ENCODE measurements around the gene ANKRD10.

The ANKRD10 gene

DNA sequence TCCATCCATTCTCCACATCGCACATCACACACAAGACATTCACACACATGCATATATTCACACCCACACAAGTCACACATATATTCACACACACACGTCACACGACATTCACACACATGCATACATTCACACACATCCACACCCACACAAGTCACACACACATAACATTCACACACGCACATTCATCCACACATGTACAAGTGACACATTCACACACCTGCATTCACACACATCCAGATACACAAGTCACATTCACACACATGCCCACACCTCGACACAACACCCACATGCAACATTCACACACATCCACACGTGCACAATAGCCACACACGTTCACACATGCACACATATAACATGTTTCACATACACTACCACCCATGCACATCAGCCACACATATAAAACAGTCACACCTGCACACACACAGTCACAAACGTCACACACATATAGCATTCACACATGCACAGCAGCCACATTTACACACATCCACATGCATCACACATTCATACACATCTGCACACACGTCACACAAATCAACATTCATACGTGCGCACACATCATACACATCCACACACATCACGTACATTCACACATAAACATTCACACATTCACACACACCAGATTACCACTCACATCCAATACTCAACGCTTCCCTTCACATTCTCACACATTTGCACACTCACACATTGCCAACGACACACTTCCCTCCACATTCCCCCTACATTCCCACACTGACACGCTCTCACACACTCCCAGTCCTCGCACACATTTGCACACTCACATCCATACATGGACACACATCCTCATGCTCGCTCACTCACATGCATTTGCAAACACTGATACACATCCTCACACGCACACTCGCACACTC lies 41.0 kb downstream of the ANKRD10 start:
- no peaks in the 10 kb centered on the region for H3K36me3 Mint-ChIP-seq (ENCODE audit: low read depth)
- H3K27me3 Mint-ChIP-seq, result peaks cover 21% of the 10 kb centered on the region
- H3K9me3 Mint-ChIP-seq, result no peaks in the 10 kb centered on the region
- H3K27ac Mint-ChIP-seq, result no peak overlapping the region
- peaks cover 8% of the 10 kb centered on the region for H3K4me1 Mint-ChIP-seq (ENCODE audit: low read depth)
- no peak overlapping the region for H3K4me3 Mint-ChIP-seq

DNA sequence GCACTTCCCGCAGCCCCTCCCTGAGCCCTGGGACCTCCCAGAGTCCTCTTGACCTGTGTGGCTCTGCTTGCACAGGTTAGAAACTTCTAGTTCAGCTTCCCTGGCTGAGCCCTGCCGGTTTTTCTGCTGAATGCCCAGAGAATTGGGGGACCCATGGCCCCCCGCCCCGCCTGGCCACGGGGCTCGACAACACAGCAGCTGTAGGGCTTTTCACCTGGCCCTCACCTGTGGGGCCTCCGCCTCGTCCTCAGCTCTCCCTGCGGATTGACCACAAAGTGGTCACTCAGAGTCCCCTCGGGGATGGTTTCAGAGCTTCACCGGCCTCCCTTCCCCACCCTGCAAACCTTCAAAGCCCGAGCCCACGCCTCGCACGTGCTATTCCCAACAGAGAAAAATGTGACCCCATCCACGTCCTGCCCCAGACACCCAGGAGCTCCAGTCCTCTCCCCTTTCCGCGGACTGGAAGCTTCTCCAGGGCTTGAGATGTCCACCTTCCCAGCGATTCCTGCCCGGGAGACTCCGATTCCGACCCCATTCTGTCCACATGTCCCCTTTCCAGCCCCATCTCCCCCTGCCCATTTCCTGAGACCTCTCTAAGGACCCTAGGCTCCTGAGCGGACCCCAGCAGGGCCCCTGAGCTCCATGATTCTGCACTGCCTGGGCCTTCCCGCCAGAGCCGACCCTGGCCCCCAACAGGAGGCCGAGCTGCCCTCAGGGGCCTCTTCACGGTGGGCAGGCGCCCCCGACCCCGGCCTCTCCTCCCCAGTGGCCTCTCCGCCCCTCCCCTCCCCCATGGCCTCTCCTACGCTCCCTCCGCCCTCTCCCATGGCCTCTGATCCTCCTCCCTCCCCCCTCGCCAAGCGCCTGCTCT lies 41.9 kb downstream of the ANKRD10 start:
- Mint-ChIP-seq H3K36me3 (ENCODE audit: low read depth) (no peaks in the 10 kb centered on the region), H3K4me3 (no peak overlapping the region), H3K27me3 (peaks cover 21% of the 10 kb centered on the region), H3K27ac (no peak overlapping the region), H3K4me1 (ENCODE audit: low read depth) (peaks cover 8% of the 10 kb centered on the region), H3K9me3 (no peaks in the 10 kb centered on the region)

DNA sequence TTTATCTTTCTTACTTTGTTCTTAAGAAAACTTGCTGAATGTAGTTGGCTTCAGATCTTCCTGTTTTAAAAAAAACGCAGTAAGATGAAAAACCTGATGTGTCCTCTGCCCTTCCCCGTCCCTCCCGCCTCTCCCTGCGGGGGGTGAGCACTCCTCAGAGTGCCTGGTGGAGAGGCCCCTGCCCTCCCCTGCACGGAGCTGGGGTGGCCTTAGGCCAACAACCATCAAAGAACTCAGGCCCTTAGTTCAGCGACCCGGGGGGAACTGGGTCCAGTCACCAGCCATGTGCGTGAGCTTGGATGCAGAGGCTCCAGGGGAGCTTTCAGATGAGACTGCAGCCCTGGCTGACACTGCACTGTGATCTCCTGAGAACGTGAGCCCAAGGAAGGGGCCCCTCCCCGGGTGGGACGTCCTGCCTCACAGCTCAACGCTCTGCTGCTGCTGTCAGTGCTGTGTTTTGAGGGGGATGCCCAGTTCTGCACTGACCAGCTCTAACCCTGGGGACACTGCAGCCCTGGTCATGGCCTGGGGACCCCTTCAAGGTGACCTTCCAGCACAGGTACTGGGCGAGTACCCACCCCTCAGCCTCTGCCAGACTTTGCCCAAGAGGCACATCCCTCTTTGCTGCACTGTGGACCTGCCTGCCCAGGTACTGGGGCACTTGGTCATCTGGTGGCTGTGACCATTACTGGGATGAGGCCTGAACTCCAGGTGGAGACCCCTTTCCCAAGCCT lies 42.7 kb downstream of the ANKRD10 start:
- no peaks in the 10 kb centered on the region for H3K36me3 Mint-ChIP-seq (ENCODE audit: low read depth)

DNA sequence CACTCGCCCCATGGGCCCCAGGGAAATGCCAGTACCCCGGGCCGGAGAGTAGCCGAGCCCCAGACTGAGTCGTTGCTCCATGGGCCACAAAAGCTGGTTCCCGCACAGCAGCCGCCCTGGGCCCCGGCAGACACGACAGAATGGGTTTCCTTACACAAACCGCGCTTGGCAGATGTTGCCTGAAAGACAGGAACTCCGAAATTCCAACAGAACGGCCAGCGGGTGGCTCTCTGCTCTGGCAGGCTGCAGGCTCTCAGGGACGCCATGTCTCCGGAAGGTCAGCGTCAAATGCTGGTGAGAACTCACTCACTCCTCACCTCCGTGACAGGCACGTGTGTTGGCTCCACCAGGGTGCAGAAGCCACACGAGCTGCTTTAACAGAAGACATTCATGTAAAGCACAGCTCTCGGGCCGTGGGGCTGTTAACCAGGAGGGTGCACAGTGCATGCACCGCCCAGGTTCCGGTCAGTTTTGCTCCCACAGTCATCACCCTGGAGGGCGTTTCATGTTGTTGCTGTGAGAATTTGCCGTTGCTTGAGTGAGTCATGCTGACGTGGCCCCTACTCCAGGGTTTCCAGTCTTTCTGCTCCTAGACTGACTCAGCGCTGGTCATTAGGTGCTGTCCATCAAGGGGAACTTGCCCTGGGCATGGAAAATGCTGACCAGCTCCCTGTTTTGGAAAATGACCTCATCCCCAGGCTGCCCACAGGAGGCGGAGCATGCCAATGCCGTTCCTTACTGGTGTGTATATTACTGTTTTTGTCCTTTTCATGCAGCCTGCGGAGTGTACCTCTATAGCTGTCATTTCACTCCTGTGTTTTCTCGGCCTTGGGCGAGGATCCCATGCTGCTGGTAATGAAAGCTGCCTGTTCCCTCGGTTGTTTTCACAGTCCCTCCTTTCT lies 44.8 kb downstream of the ANKRD10 start:
- Mint-ChIP-seq H3K27ac (no peak overlapping the region), H3K4me3 (no peak overlapping the region), H3K36me3 (ENCODE audit: low read depth) (no peaks in the 10 kb centered on the region), H3K9me3 (no peaks in the 10 kb centered on the region), H3K4me1 (ENCODE audit: low read depth) (peaks cover 5% of the 10 kb centered on the region), H3K27me3 (peaks cover 41% of the 10 kb centered on the region)

More for the DNA sequence above, 42.7 kb downstream of the ANKRD10 start:
- no peak overlapping the region for H3K4me3 Mint-ChIP-seq
- no peak overlapping the region for H3K27ac Mint-ChIP-seq
- H3K9me3 Mint-ChIP-seq, result no peaks in the 10 kb centered on the region
- peaks cover 29% of the 10 kb centered on the region for H3K27me3 Mint-ChIP-seq
- peaks cover 8% of the 10 kb centered on the region for H3K4me1 Mint-ChIP-seq (ENCODE audit: low read depth)

DNA sequence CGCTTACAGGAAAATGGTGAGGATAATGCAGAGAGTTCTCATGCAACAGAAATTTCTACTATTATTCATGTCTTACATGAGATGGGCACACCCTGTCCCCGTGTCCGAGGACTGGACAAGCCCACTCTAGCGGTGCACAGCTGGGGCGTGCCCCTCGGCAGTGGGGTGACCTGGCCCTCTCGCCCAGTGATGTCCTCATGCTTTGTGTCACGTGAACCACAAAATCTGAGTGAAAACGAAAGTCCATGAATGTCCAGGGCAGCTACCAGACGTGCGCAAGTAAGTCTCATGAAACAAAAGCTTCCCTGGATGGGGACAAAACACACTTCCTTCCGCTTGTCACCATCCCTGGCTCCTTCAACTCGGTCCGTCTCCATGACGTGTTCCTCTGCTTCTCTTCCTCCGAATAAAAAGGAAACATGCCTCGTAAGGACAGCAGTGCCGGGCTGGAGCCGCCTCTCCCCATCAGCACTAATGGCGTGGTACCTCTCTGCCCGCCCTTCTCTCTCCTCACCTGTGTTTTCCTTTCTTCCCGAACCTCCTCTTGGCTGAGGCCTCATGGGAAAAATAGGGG lies 45.6 kb downstream of the ANKRD10 start:
- Mint-ChIP-seq H3K4me1 (ENCODE audit: low read depth) (no peaks in the 10 kb centered on the region), H3K27me3 (peaks cover 41% of the 10 kb centered on the region), H3K27ac (no peak overlapping the region)

DNA sequence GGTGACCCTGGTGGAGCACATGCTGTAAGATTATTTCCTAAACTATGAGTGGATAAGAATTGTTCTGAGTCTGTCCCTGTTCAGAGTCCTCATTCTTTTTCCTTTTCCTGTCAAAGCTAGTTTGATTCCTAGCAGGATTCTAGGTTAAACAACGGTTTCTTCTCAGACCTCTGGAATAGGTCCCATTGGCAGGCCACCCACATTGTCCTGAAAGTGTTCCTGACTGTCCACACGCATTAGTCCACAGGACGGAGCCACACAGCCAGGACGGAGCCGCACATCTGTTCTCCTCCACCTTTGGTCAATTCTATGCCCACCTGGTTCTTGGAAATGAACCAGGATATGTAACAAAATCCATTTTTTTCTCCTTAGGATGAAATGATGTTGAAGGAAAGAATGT lies 46.1 kb downstream of the ANKRD10 start:
- no peak overlapping the region for H3K4me3 Mint-ChIP-seq
- no peaks in the 10 kb centered on the region for H3K4me1 Mint-ChIP-seq (ENCODE audit: low read depth)
- H3K27me3 Mint-ChIP-seq, result peaks cover 41% of the 10 kb centered on the region
- no peak overlapping the region for H3K27ac Mint-ChIP-seq
- H3K36me3 Mint-ChIP-seq (ENCODE audit: low read depth), result no peaks in the 10 kb centered on the region
- H3K9me3 Mint-ChIP-seq, result no peaks in the 10 kb centered on the region

More for the DNA sequence above, 45.6 kb downstream of the ANKRD10 start:
- Mint-ChIP-seq H3K4me3 (no peak overlapping the region), H3K36me3 (ENCODE audit: low read depth) (no peaks in the 10 kb centered on the region), H3K9me3 (no peaks in the 10 kb centered on the region)

DNA sequence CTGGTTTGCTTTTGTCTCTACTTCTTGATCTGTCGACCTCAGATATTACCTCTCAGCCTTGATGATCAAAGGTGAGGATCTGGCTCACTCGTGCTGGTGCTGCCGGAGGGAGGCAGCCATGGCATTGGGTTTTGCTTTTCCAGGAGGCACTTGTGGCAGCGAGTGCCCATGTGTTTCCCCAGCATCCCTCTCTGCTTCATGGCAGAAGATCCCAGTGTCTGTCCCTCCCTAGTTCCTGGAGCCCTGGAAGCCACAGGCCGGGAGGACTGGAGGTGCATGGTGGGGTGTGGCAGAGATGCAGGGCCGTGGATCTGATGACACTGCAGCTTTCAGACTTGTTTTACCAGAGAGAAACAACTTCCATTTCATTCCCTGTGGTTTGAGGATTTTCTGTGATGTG lies 47.5 kb downstream of the ANKRD10 start:
- H3K4me3 Mint-ChIP-seq, result no peak overlapping the region
- H3K36me3 Mint-ChIP-seq (ENCODE audit: low read depth), result no peaks in the 10 kb centered on the region
- H3K4me1 Mint-ChIP-seq (ENCODE audit: low read depth), result no peaks in the 10 kb centered on the region
- H3K27me3 Mint-ChIP-seq, result peaks cover 42% of the 10 kb centered on the region
- H3K9me3 Mint-ChIP-seq, result no peaks in the 10 kb centered on the region
- H3K27ac Mint-ChIP-seq, result no peak overlapping the region

DNA sequence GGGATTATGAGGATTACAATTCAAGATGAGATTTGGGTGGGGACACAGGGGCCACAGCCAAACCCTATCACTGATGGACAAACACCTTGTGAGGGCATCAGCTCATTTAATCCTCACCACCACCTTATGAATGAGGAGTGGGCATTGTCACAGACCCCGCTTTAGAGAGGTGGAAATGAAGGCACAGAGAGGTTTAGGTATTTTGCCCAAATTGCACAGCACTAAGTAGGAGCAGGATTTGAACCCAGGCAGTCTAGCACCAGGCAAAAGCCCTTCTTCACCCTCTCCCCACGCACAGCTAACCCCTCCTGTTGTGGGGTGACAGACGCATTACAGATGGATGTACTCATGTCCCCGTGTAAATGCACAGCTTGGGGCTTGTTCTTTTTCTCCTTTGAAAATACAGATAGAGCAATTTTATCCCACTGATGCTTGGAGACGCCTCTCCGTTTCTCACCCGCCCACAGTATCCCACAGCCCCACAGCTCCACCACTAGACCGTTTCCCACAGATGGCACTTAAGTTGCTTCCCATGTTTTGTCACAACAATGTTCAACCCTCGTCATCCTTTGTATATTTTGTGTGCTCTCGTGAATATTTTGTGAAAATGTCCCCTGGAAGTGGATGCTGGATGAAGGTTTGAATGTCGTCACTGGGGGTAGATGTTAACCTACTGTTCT lies 48.2 kb downstream of the ANKRD10 start:
- Mint-ChIP-seq H3K27ac (no peak overlapping the region), H3K4me1 (ENCODE audit: low read depth) (no peaks in the 10 kb centered on the region), H3K36me3 (ENCODE audit: low read depth) (no peaks in the 10 kb centered on the region), H3K9me3 (no peaks in the 10 kb centered on the region), H3K4me3 (no peak overlapping the region), H3K27me3 (peaks cover 42% of the 10 kb centered on the region)

DNA sequence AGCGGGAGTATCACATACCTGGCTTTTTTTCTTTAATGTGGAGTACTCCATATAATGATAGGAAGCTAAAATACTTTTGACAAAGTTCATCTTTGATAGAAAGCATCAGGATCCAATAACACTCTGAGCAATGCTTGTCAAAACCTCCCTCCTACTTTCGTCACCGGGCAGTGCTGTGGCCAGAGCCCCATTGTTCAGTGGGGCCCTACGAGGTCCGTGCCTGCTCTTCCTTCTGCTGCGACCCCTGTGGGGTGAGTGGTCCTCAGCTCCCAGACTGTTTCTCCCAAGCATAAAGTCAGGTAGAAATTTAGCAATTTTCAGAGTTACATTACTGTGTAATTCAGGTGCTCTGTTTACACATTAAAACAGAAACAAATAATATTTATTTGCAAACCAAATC lies 51.2 kb downstream of the ANKRD10 start:
- no peaks in the 10 kb centered on the region for H3K9me3 Mint-ChIP-seq
- H3K4me3 Mint-ChIP-seq, result no peak overlapping the region
- H3K27ac Mint-ChIP-seq, result no peak overlapping the region
- no peaks in the 10 kb centered on the region for H3K36me3 Mint-ChIP-seq (ENCODE audit: low read depth)
- peaks cover 25% of the 10 kb centered on the region for H3K27me3 Mint-ChIP-seq
- H3K4me1 Mint-ChIP-seq (ENCODE audit: low read depth), result no peaks in the 10 kb centered on the region

DNA sequence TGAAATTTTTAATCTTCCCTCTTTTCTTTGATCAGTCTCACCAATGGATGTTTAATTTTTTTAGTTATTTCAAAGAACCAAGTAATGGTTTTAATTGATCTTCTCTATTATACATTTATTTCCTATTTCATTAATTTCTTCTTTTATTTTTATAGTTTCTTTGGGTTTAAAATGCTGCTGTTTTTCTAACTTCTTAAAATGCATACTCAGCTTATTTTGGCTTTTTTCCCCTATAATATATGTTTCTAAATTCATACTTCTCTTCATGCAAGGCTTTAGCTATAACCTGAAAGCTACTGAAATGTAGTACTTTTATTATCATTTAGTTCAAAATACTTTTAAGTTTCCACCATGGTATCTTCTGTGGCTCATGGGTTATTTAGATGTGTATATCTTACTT lies 53.9 kb downstream of the ANKRD10 start:
- Mint-ChIP-seq H3K27ac (no peak overlapping the region), H3K27me3 (peaks cover 8% of the 10 kb centered on the region), H3K4me3 (no peak overlapping the region), H3K9me3 (peaks cover 13% of the 10 kb centered on the region), H3K36me3 (ENCODE audit: low read depth) (peaks cover 6% of the 10 kb centered on the region), H3K4me1 (ENCODE audit: low read depth) (peaks cover 14% of the 10 kb centered on the region)

DNA sequence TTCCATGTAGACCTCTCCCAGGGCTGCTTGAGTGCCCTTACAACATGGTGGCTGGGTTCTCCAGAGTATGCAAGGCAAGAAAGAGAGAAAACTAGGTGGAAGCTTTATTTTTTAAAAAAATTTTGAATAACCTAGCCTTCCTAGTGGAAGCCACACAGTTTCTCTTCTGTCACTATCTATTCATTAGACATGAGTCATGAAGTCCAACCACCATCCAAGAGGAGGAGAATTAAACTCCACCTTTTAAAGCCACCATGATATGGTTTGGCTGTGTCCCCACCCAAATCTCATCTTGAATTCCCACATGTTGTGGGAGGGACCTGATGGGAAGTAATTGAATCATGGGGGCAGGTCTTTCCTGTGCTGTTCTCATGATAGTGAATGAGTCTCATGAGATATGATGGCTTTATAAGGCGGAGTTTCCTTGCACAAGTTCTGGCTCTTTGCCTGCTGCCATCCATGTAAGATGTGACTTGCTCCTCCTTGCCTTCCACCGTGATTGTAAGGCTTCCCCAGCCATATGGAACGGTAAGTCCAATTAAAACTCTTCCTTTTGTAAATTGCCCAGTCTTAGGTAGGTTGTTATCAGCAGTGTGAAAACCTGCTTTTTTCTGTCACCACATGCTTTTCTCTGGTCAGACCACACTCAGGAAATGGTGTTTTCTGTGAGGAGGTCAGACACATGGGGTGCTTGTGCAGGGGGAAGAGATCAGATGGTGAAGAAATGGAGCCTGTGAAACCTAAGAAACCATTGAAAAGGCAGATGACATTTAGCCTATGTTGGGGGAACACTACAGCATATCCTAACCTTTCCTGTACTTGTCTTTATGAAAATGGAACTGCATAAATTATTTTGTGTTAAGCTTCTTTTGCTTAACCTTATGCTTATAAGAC lies 57.7 kb downstream of the ANKRD10 start:
- H3K4me3 Mint-ChIP-seq, result peak overlapping the region; percentile 65
- H3K36me3 Mint-ChIP-seq (ENCODE audit: low read depth), result peaks cover 6% of the 10 kb centered on the region
- no peaks in the 10 kb centered on the region for H3K27me3 Mint-ChIP-seq
- peaks cover 14% of the 10 kb centered on the region for H3K4me1 Mint-ChIP-seq (ENCODE audit: low read depth)
- peak overlapping the region; percentile 72 for H3K27ac Mint-ChIP-seq
- peaks cover 13% of the 10 kb centered on the region for H3K9me3 Mint-ChIP-seq

DNA sequence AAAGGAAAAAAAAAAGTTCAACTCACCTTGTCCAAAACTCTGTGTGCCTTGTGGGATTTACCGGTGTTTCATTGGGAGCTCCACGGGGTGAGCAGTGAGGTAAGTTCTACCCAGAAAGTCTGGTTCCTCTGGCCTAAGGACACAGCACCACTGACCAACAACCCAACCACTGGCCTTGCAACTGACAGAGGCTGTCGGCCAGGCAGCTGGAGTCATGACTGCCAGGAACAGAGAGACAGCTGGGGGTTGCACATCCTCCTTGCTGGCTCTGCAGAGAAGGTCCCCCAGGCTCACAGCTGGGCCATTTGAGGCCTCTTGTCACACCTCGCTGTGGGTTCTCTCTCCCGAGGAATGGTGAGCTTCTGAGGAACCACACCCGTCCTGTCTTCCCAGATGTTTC lies 59.5 kb downstream of the ANKRD10 start:
- H3K27ac Mint-ChIP-seq, result no peak overlapping the region
- peaks cover 13% of the 10 kb centered on the region for H3K9me3 Mint-ChIP-seq
- H3K36me3 Mint-ChIP-seq (ENCODE audit: low read depth), result peaks cover 6% of the 10 kb centered on the region
- H3K4me1 Mint-ChIP-seq (ENCODE audit: low read depth), result peaks cover 14% of the 10 kb centered on the region
- H3K27me3 Mint-ChIP-seq, result peaks cover 3% of the 10 kb centered on the region
- no peak overlapping the region for H3K4me3 Mint-ChIP-seq

All from stimulated activated naive CD8-positive, alpha-beta T cell treated with anti-CD3 and anti-CD28 coated beads, Interleukin-15, Interleukin-2, amounts not matched to agents 100 ng/mL and 50 ng/mL, for 24 hours (primary cell).